ENCODE results near the gene CXCL17.

DNA sequence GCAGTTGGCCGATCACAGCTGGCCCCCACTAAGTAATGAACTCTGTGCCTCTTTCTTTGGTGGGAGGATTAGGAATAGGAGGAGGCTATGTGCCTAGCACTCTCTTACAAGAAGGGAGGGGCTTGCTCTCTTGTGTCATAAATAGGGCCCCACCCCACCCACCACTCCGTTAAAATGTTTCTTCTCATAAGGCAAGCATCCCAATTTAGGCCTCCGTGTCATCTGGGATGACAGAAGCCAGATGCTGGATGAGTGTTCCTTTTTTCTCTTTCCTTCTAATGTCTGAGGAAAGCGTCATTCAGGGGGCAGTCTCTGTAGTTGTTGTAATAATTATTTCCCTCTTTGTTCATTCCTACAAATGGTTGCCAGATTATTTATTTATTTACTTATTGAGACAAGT is 15.4 kb downstream of the CXCL17 start, which contains the start of gene LIPE:
- TF ChIP-seq, protein P1, sequence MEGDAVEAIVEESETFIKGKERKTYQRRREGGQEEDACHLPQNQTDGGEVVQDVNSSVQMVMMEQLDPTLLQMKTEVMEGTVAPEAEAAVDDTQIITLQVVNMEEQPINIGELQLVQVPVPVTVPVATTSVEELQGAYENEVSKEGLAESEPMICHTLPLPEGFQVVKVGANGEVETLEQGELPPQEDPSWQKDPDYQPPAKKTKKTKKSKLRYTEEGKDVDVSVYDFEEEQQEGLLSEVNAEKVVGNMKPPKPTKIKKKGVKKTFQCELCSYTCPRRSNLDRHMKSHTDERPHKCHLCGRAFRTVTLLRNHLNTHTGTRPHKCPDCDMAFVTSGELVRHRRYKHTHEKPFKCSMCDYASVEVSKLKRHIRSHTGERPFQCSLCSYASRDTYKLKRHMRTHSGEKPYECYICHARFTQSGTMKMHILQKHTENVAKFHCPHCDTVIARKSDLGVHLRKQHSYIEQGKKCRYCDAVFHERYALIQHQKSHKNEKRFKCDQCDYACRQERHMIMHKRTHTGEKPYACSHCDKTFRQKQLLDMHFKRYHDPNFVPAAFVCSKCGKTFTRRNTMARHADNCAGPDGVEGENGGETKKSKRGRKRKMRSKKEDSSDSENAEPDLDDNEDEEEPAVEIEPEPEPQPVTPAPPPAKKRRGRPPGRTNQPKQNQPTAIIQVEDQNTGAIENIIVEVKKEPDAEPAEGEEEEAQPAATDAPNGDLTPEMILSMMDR (IDR thresholded peaks at IDR 0.05) = no peak
- no peak for TF ChIP-seq EZH2 (IDR thresholded peaks at IDR 0.05; ENCODE audit: borderline replicate concordance, insufficient read depth, low read depth, low read length, poor library complexity, severe bottlenecking)
